CD4-positive, alpha-beta T cell treated with Interferon alpha-2 for 1 hour (primary cell): ENCODE data around the gene COL6A1.

ENCODE experiments used
- DNase-seq, 2 donors: peaks; one replicate each; pipeline ENCODE4 v3.0.0-alpha.2; 2020 to 2022

COL6A1 gene

DNA sequence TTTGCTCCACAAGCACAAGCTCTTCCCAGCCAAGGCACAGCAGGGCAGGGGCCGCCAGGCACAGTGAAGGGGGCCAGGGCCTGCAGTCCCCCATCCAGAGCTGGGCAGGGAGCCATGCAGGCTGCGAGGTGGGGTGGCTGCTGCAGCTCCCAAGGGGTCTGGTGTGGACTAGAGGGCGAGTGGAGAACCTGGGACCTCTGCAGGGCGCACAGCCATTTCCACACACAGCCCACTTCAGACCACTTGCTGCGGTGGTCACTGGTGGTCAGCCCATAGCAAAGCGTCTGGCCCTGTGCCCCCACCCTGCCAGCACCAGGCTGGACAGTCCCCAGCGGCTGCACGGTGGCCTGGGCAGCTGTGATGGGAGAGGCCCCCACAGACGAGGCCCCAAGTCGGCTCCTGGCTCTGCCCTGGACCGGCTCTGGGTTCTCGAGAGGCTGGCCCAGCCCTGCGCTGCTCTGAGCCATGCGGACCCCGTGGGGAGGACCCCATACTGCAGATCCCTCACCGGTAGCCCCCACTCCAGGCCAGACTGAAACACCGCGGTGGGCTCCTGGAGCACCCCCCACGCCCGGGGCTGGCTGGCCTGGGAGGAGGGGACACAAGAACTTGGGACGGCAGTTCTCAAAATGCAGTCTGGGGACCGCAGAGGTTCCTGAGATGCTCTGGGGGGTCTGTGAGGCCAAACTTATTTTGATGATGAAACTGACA is 69.3 kb downstream of the COL6A1 start:
- no peak for DNase-seq

DNA sequence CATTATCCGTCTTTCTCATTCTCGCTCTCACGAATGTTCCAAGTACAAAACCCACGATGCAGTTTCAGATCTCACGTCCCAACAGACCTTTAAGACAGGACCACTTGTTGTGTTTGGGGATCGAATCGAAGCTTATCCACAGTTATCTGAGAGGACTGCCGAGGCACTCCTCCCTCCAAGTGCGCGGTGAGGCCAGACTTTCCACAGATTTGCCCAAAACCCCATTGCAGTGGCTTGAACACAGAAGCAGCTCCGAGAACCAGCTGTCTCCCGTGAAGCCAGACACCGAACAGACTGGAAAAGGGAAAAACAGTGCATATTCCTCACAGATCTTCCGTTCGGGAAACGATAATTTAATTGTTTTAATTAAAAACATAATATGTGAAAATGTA is 69.8 kb downstream of the COL6A1 start:
- no peak for DNase-seq

DNA sequence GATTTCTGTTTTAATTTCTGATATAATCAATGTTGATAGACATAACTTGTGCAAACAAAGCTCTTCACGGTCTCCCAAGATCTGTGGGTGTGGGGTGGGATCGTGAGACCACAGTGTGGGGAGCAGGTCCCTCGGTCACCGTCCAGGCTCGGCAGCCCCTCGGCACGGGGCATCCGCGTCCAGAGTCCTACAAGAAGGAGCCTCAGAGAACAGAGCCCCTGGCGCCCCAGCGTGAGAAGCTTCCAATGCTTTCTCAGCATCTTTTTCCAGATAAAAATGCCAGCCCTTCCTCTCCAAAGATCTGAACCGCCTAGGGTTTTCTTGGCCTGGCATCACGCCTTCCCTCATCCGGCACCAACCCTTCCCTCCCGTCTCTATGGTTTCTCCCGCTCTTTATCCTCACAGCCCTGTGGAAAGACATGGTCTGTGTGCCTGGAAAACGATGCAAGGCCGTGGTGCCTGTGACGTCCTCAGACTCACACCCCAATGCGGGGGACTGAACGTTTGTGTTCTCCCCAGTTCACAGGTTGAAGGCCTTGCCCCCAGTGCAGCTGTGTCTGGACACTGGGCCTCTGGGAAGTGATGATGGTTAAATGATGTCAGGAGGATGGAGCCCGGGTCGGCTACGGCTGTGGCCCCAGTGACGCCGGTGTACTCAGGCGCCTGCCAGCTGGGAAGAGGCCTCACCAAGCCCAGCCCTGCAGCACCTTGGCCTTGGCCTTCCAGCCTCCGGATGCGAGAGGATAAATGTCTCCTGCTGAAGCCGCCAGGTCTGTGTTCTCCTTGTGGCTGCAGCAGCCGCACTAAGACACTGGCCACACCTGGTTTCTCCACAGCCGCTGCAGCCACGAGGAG is 70.5 kb downstream of the COL6A1 start:
- no peak for DNase-seq

DNA sequence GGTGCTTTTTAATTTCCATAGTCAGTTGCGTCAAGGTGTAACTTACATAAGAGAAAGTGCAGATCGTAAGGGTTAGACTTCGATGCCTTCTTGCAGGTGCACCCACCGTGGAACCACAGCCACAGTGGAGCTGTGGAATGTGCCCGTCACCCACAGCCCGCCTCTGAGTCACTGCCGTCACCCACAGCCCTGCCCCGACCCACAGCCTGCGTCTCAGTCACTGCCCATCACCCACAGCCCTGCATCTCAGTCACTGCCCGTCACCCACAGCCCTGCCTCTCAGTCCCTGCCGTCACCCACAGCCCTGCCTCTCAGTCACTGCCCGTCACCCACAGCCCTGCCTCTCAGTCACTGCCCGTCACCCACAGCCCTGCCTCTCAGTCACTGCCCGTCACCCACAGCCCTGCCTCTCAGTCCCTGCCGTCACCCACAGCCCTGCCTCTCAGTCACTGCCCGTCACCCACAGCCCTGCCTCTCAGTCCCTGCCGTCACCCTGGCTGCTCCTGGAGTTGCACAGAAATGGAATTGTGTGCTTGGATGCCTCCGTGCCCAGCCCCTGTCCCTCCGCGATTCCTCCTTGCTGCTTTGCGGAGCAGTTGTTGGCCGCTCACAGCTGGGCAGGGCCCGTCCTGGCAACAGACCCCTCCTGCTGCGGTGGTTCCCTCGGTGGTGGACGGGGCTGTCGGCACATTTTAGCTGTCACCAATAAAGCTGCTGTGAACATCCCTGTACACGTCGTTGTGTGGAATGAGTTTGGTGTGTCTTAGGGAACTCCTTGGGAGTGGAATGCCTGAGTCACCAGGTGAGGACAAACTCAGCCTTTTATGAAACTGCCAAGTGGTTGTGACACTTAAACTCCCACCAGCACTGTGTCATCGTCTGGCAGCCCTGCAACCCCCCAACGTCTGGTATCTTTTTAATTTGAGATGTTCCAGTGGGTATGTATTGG is 71.4 kb downstream of the COL6A1 start:
- peak; percentile 18 to 41 for DNase-seq

DNA sequence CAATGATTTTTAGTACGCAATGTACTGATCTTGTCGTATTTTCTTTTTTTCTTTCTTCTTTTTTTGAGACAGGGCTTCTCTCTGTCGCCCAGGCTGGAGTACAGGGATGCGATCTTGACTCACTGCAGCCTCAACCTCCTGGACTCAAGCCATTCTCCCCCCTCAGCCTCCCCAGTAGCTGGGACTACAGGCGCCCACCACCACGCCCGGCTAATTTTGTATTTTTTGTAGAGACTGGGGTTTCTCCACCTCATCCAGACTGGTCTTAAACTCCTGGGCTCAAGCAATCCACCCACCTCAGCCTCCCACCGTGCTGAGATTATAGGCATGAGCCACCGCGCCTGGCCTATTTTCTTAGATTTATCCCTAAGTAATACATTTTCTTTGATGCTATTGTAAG is 72.5 kb downstream of the COL6A1 start:
- no peak for DNase-seq

DNA sequence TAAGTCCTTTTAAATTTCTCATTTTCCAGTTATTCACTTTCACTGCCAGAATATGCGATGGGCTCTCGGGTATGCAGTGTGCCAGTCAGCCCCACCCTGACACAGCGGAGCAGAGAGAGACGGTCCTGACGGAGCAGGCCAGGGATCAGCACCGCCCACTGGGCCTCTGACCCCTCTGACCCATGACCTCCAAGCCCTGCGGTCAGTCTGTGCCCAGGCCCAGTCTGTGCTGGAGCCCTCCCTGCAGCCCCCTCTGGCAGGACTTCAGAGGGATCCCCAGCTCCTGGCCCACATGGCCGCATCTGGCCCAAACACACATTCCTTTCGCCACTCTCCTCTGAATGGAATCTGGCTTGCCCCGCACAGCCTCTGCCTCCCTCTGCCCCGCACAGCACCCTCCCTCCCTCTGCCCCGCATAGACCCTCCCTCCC is 72.9 kb downstream of the COL6A1 start:
- no peak for DNase-seq
